Neuronal stem cell (in vitro differentiated cells): ENCODE results near the gene GATD1.

Experiments
- DNase-seq: peaks from one replicate; pipeline ENCODE4 v3.0.0-alpha.2; 2013; ENCODE audit warnings: low spot score
- H2AFZ ChIP-seq: one replicate; pipeline ENCODE4 v1.6.1; 2013; ENCODE audit warnings: mild to moderate bottlenecking, low read length, inconsistent platforms
- H2AK5ac ChIP-seq: 2 replicates; pipeline ENCODE4 v1.6.1; 2013; ENCODE audit warnings: low read depth, mild to moderate bottlenecking, inconsistent platforms, low read length, moderate library complexity, mixed read lengths
- H2BK120ac ChIP-seq: 2 replicates; pipeline ENCODE4 v1.6.1; 2013; ENCODE audit warnings: low read depth, mild to moderate bottlenecking, inconsistent platforms, low read length, moderate library complexity, mixed read lengths
- H2BK12ac ChIP-seq: one replicate; pipeline ENCODE4 v1.6.1; 2013; ENCODE audit warnings: low read length, inconsistent platforms
- H2BK15ac ChIP-seq: 2 replicates; pipeline ENCODE4 v1.6.1; 2013; ENCODE audit warnings: mild to moderate bottlenecking, low read length, inconsistent platforms, mixed read lengths
- H2BK5ac ChIP-seq: one replicate; pipeline ENCODE4 v1.6.1; 2013; ENCODE audit warnings: inconsistent platforms, mild to moderate bottlenecking, low read length, moderate library complexity
- H3K14ac ChIP-seq: one replicate; pipeline ENCODE4 v1.6.1; 2013; ENCODE audit warnings: low read length, inconsistent platforms
- H3K18ac ChIP-seq: 2 replicates; pipeline ENCODE4 v1.6.1; 2013; ENCODE audit warnings: low read length, inconsistent platforms
- H3K23ac ChIP-seq: 2 replicates; pipeline ENCODE4 v1.6.1; 2013; ENCODE audit warnings: low read depth, mild to moderate bottlenecking, mixed read lengths, low read length, inconsistent platforms; ENCODE audit not compliant: poor library complexity
- H3K27ac ChIP-seq: replicated peaks from 3 replicates; pipeline ENCODE4 v1.5.1; 2013; ENCODE audit warnings: low read length, inconsistent platforms
- H3K27me3 ChIP-seq, 3 experiments: 2 replicates each; pipeline ENCODE4 v1.6.1; 2013; ENCODE audit warnings: low read length in 3 of 3, mild to moderate bottlenecking in 2 of 3, inconsistent platforms in 1 of 3, low read depth in 1 of 3, mixed read lengths in 1 of 3, moderate library complexity in 1 of 3; ENCODE audit not compliant: control insufficient read depth in 3 of 3, insufficient read depth in 3 of 3
- H3K36me3 ChIP-seq, 2 donors: replicated peaks in 1 of 2; 2 replicates each; pipeline ENCODE4 v1.6.1; 2013; ENCODE audit warnings: low read length in 2 of 2; ENCODE audit not compliant: control insufficient read depth in 2 of 2, insufficient read depth in 2 of 2
- H3K4ac ChIP-seq: 2 replicates; pipeline ENCODE4 v1.6.1; 2013; ENCODE audit warnings: inconsistent platforms, mild to moderate bottlenecking, low read length, moderate library complexity
- H3K4me1 ChIP-seq, 2 donors: 1 replicate in 1 of 2; 2 replicates in 1 of 2; pipeline ENCODE4 v1.6.1; 2013; ENCODE audit warnings: low read length in 2 of 2, low read depth in 1 of 2; ENCODE audit not compliant: control insufficient read depth in 2 of 2, insufficient read depth in 1 of 2
- H3K4me2 ChIP-seq: one replicate; pipeline ENCODE4 v1.6.1; 2013; ENCODE audit warnings: mild to moderate bottlenecking, low read length, inconsistent platforms; ENCODE audit not compliant: insufficient read depth, poor library complexity, severe bottlenecking
- H3K4me3 ChIP-seq, 2 donors: 2 replicates each; pipeline ENCODE4 v1.5.1; 2013; ENCODE audit warnings: low read length in 2 of 2, mild to moderate bottlenecking in 2 of 2, inconsistent platforms in 1 of 2, moderate library complexity in 1 of 2
- H3K79me1 ChIP-seq: one replicate; pipeline ENCODE4 v1.6.1; 2013; ENCODE audit warnings: low read depth, mild to moderate bottlenecking, inconsistent platforms, low read length, moderate library complexity
- H3K9ac ChIP-seq: one replicate; pipeline ENCODE4 v1.6.1; 2013; ENCODE audit warnings: mild to moderate bottlenecking, low read depth, low read length, inconsistent platforms; ENCODE audit not compliant: poor library complexity
- H3K9me3 ChIP-seq, 2 donors: replicated peaks in 1 of 2; 2 replicates each; pipeline versions ENCODE3 to v1.6.1; 2013; ENCODE audit warnings: low read length in 2 of 2, mild to moderate bottlenecking in 2 of 2, inconsistent platforms in 1 of 2, low read depth in 1 of 2, mixed read lengths in 1 of 2, moderate library complexity in 1 of 2; ENCODE audit not compliant: control insufficient read depth in 2 of 2, insufficient read depth in 1 of 2
- H4K8ac ChIP-seq: one replicate; pipeline ENCODE4 v1.6.1; 2013; ENCODE audit warnings: low read depth, mild to moderate bottlenecking, inconsistent platforms, low read length, moderate library complexity
- H4K91ac ChIP-seq: one replicate; pipeline ENCODE4 v1.6.1; 2013; ENCODE audit warnings: low read length, low read depth, mild to moderate bottlenecking, inconsistent platforms; ENCODE audit not compliant: poor library complexity
- WGBS, 2 donors: extraction: QIAGEN DNeasy Blood & Tissue Kit; methylation state at CpG; one replicate each; pipeline ENCODE4 v1.1.7; 2013; ENCODE audit warnings: missing lambda C conversion rate in 2 of 2, mixed read lengths in 1 of 2; ENCODE audit not compliant: insufficient read length in 2 of 2, insufficient replicate concordance in 1 of 2; ENCODE audit errors: extremely low coverage in 2 of 2; 5-methylcytosine and 5-hydroxymethylcytosine counted together

GATD1 gene

GRCh38 chr11:763073-763463 lies 14.2 kb downstream of the GATD1 start:
- H3K4me1 ChIP-seq, result no peaks in the 10 kb centered on the region
- no peak overlapping the region for H4K91ac ChIP-seq
- H3K4me2 ChIP-seq, result no peak overlapping the region
- no peak overlapping the region for H3K27ac ChIP-seq
- no peak overlapping the region for H2BK120ac ChIP-seq
- no peak overlapping the region for H2BK15ac ChIP-seq
- H3K18ac ChIP-seq, result no peak overlapping the region
- H2AK5ac ChIP-seq, result no peak overlapping the region
- no peak overlapping the region for H2BK12ac ChIP-seq
- H3K9ac ChIP-seq, result no peak overlapping the region
- DNase-seq, result no peak
- H3K79me1 ChIP-seq, result peaks cover 2% of the 10 kb centered on the region
- no peak overlapping the region for H2BK5ac ChIP-seq
- no CpG with 5 or more reads among the region's 24 CpGs for WGBS, 2 donors
- no peak overlapping the region for H2AFZ ChIP-seq
- no peak overlapping the region for H3K14ac ChIP-seq
- H3K9me3 ChIP-seq, result no peaks in the 10 kb centered on the region
- H3K36me3 ChIP-seq, result peaks cover 42 to 85% of the 10 kb centered on the region in 2 donors
- H3K4me3 ChIP-seq, result no peak overlapping the region
- H3K4ac ChIP-seq, result no peak overlapping the region
- no peak overlapping the region for H4K8ac ChIP-seq
- no peaks in the 10 kb centered on the region for H3K27me3 ChIP-seq
- H3K23ac ChIP-seq, result no peak overlapping the region

DNA sequence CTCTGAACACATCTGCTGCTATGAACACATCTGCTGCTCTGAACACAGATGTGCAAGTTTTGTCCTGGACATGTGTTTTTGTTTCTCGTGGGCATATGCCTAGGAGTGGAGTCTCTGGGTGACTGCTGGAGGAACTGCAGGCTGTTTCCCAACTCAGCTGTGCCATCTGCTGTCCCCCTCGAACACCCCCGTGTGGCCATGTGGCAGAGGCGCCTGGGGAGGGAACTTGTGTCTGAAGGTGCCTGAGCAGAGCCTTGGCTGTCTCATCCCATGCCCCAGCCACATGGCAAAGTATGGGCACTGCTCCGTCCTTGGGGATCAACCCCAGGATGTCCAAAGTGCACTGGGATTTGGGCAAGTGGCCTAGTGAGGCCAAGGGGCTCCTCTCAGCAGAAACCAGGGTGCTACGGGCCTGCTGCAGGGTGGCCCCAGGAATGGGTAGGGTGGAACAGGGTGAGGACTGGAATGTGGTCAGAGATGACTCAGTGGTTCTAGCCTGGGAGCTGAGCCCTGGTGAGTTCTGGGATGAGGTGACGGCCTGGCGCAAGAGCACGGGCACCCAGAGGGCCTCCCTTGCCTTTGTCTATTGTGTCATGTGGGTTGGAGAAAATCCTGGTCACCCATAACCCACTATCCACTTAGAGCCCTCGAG lies 14.7 kb downstream of the GATD1 start:
- no peak overlapping the region for H4K91ac ChIP-seq
- no peak overlapping the region for H2BK12ac ChIP-seq
- H3K4me1 ChIP-seq, result no peaks in the 10 kb centered on the region
- no peak overlapping the region for H2BK15ac ChIP-seq
- H3K18ac ChIP-seq, result no peak overlapping the region
- H4K8ac ChIP-seq, result no peak overlapping the region
- peak overlapping the region; percentile 24 for H3K9ac ChIP-seq
- no peaks in the 10 kb centered on the region for H3K27me3 ChIP-seq
- H3K4ac ChIP-seq, result no peak overlapping the region
- no peak overlapping the region for H2BK120ac ChIP-seq
- no peak for DNase-seq
- H3K27ac ChIP-seq, result no peak overlapping the region
- H3K9me3 ChIP-seq, result no peaks in the 10 kb centered on the region
- no peak overlapping the region for H2AK5ac ChIP-seq
- no peak overlapping the region for H2AFZ ChIP-seq
- no CpG with 5 or more reads among the region's 10 CpGs for WGBS, 2 donors
- H3K14ac ChIP-seq, result no peak overlapping the region
- peaks cover 2% of the 10 kb centered on the region for H3K79me1 ChIP-seq
- H3K23ac ChIP-seq, result no peak overlapping the region
- H3K4me3 ChIP-seq, result no peak overlapping the region
- H2BK5ac ChIP-seq, result no peak overlapping the region
- H3K36me3 ChIP-seq, result peaks cover 42 to 87% of the 10 kb centered on the region in 2 donors
- no peak overlapping the region for H3K4me2 ChIP-seq

DNA sequence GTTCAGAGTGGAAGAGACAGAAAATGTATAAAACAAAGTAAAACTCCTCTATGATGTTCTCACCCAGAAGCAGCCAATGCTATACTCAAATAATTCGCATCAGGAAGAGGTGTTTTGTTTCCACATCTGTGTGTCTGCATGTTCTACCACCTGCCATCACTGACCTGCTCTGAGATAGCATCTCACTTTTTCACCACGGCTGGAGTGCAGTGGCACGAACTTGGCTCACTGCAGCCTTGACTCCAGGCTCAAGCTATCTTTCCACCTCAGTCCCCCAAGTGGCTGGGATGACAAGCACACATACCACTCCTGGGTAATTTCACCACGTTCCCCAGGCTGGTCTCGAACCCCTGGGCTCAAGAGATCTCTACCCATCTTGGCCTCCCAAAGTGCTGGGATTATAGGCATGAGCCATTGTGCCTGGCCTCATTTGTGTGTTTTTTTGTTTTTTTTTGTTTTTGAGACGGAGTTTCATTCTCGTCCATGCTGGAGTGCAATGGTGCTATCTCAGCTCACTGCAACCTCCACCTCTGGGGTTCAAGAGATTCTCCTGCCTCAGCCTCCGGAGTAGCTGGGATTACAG lies 15.7 kb downstream of the GATD1 start:
- Histone ChIP-seq H3K36me3 (peaks cover 44 to 87% of the 10 kb centered on the region in 2 donors), H2BK15ac (no peak overlapping the region)
- no CpG with 5 or more reads among the region's 8 CpGs for WGBS, 2 donors

DNA sequence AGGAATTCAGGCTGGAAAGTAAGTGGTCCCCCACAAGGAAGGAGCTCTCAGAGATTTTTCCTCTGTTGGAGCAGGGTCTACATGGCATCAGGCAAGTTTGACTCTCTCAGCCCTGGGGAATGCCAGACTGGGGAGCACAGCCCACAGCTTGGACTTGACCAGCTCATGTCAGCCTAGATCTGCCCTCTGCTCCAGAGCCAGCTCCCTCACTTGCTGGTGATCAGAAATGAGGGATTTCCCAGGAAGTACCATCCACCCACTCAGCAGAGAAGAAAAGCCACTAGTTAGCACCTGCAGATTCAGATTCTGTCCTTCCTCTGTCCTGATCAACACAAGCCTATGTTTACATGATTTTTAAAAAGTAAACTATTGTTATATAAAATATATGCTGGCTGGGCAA lies 17.1 kb downstream of the GATD1 start:
- Histone ChIP-seq H2AK5ac (no peak overlapping the region), H2BK5ac (no peak overlapping the region), H2BK15ac (no peak overlapping the region), H3K27me3 (no peaks in the 10 kb centered on the region), H3K23ac (no peak overlapping the region), H3K4me1 (no peaks in the 10 kb centered on the region), H3K27ac (no peak overlapping the region), H2BK12ac (no peak overlapping the region), H3K36me3 (peaks cover 45 to 87% of the 10 kb centered on the region in 2 donors), H4K91ac (no peak overlapping the region), H3K9me3 (no peaks in the 10 kb centered on the region), H3K18ac (no peak overlapping the region), H3K4ac (no peak overlapping the region), H3K4me3 (no peak overlapping the region), H4K8ac (no peak overlapping the region), H2AFZ (no peak overlapping the region), H2BK120ac (no peak overlapping the region), H3K4me2 (no peak overlapping the region), H3K9ac (no peak overlapping the region), H3K14ac (no peak overlapping the region), H3K79me1 (peaks cover 4% of the 10 kb centered on the region)
- no peak for DNase-seq

More for the DNA sequence above, 15.7 kb downstream of the GATD1 start:
- Histone ChIP-seq H2AK5ac (no peak overlapping the region), H2BK12ac (no peak overlapping the region), H4K8ac (no peak overlapping the region), H4K91ac (no peak overlapping the region), H3K14ac (no peak overlapping the region), H3K9ac (no peak overlapping the region), H3K18ac (no peak overlapping the region), H3K27me3 (no peaks in the 10 kb centered on the region), H3K4ac (no peak overlapping the region), H3K27ac (no peak overlapping the region), H3K4me2 (no peak overlapping the region), H2BK5ac (no peak overlapping the region), H3K23ac (no peak overlapping the region), H3K9me3 (no peaks in the 10 kb centered on the region), H3K4me1 (no peaks in the 10 kb centered on the region), H2BK120ac (no peak overlapping the region), H3K4me3 (peak overlapping the region in 1 of 2 donors; percentile 61), H2AFZ (no peak overlapping the region), H3K79me1 (peaks cover 2% of the 10 kb centered on the region)
- DNase-seq, result no peak
